HG02588 (cell line): ENCODE results near the gene SFR1.
"Not testable (repeated sequence)": the region's sequence is repeated elsewhere in the genome, so short reads cannot be mapped to it uniquely, and the experiment has no call there.

Source experiments
- ATAC-seq: cut with Tn5 transposase; IDR thresholded peaks from one replicate; pipeline ENCODE4 v1.9.1; 2021; ENCODE audit warnings: mild to moderate bottlenecking, moderate library complexity; ENCODE audit not compliant: unreplicated experiment

SFR1 gene

GRCh38 chr10:104170610-104171254 lies 48.8 kb downstream of the SFR1 start:
- no peak for ATAC-seq

- not testable (repeated sequence) for ATAC-seq
Measured at GRCh38 chr10:104174136-104174535, 52.2 kb downstream of the SFR1 start.
